Neural cell (in vitro differentiated cells): ENCODE results near the gene SMIM36. TPM values are rescaled to one million over a fixed set of nuclear protein-coding genes. Genes with fewer than 3 reads are reported as not detected.

ENCODE experiments used
- H2AFZ ChIP-seq: fragments of 200-600, 300-800 bp; sonication (generic), shearing (Covaris generic); 2 replicates; pipeline ENCODE4 v1.6.0; 2014; ENCODE audit warnings: low read depth, mild to moderate bottlenecking, antibody characterized with exemption, low read length, moderate library complexity
- H3F3A ChIP-seq: fragments of 200-600 bp; shearing (Covaris generic); 2 replicates; pipeline ENCODE4 v1.6.1; 2016; ENCODE audit warnings: mild to moderate bottlenecking, moderate library complexity, mixed read lengths, antibody characterized with exemption, low read length; ENCODE audit not compliant: insufficient read depth, poor library complexity, severe bottlenecking
- H3K27ac ChIP-seq: fragments of 200-600, 300-800 bp; sonication (generic), shearing (Covaris generic); 2 replicates; pipeline ENCODE4 v1.5.1; 2014; ENCODE audit warnings: mild to moderate bottlenecking, low read length, moderate library complexity
- H3K27me3 ChIP-seq: fragments of 300-800, 200-600 bp; sonication (generic), shearing (Covaris generic); 2 replicates; pipeline ENCODE4 v1.6.0; 2014; ENCODE audit warnings: mild to moderate bottlenecking, low read depth, low read length, moderate library complexity; ENCODE audit not compliant: insufficient read depth
- H3K36me3 ChIP-seq: fragments of 300-800, 200-600 bp; sonication (generic), shearing (Covaris generic); 2 replicates; pipeline ENCODE4 v1.5.1; 2014; ENCODE audit warnings: mild to moderate bottlenecking, antibody characterized with exemption, low read length, moderate library complexity; ENCODE audit not compliant: insufficient read depth
- H3K4me2 ChIP-seq: fragments of 300-800, 200-600 bp; sonication (generic), shearing (Covaris generic); 2 replicates; pipeline ENCODE4 v1.6.0; 2014; ENCODE audit warnings: mild to moderate bottlenecking, low read length
- H3K4me3 ChIP-seq: fragments of 300-800, 200-600 bp; sonication (generic), shearing (Covaris generic); 2 replicates; pipeline ENCODE4 v1.5.1; 2014; ENCODE audit warnings: mild to moderate bottlenecking, low read length, moderate library complexity
- H3K79me2 ChIP-seq: fragments of 200-600 bp; shearing (Covaris generic); replicated peaks from 2 replicates; pipeline ENCODE4 v1.6.0; 2014; ENCODE audit warnings: mild to moderate bottlenecking, low read length, moderate library complexity; ENCODE audit not compliant: insufficient read depth
- H3K9ac ChIP-seq: fragments of 300-800, 200-600 bp; sonication (generic), shearing (Covaris generic); 2 replicates; pipeline ENCODE4 v1.6.1; 2016; ENCODE audit warnings: mild to moderate bottlenecking, low read length, mixed read lengths
- H3K9me2 ChIP-seq: fragments of 200-600 bp; shearing (Covaris generic); 2 replicates; pipeline ENCODE4 v1.6.1; 2016; ENCODE audit warnings: mild to moderate bottlenecking, low read length, mixed read lengths; ENCODE audit not compliant: insufficient read depth
- H3K9me3 ChIP-seq: fragments of 200-600, 300-800 bp; sonication (generic), shearing (Covaris generic); 2 replicates; pipeline ENCODE4 v1.6.1; 2016; ENCODE audit warnings: mild to moderate bottlenecking, mixed run types, low read length, moderate library complexity, mixed read lengths
- H4K20me1 ChIP-seq: fragments of 200-600 bp; shearing (Covaris generic); 2 replicates; pipeline ENCODE4 v1.6.1; 2016; ENCODE audit warnings: mild to moderate bottlenecking, mixed run types; ENCODE audit not compliant: insufficient read depth
- CTCF ChIP-seq: fragments of 450-650 bp; IDR thresholded peaks from 2 replicates; pipeline ENCODE4 v1.5.1; 2014; ENCODE audit warnings: antibody characterized with exemption, mild to moderate bottlenecking, moderate library complexity; ENCODE audit not compliant: poor library complexity, severe bottlenecking
- EP300 ChIP-seq: fragments of 450-650 bp; conservative IDR thresholded peaks from 2 replicates; pipeline ENCODE4 v1.6.1; 2014; ENCODE audit warnings: antibody characterized with exemption, mild to moderate bottlenecking, moderate library complexity; ENCODE audit not compliant: poor library complexity, severe bottlenecking
- EZH2 ChIP-seq: fragments of 200-600, 300-800 bp; shearing (Covaris generic), sonication (generic); IDR thresholded peaks from 2 replicates; pipeline ENCODE4 v1.6.1; 2014; ENCODE audit warnings: antibody characterized with exemption, low read length, borderline replicate concordance, mild to moderate bottlenecking; ENCODE audit not compliant: insufficient read depth, poor library complexity, severe bottlenecking
- MXI1 ChIP-seq: fragments of 450-650 bp; conservative IDR thresholded peaks from 2 replicates; pipeline ENCODE4 v1.6.1; 2014; ENCODE audit warnings: antibody characterized with exemption, mild to moderate bottlenecking; ENCODE audit not compliant: poor library complexity, severe bottlenecking
- POLR2AphosphoS5 ChIP-seq: IDR thresholded peaks from 2 replicates; pipeline ENCODE4 v1.6.1; 2012
- RAD21 ChIP-seq: fragments of 450-650 bp; conservative IDR thresholded peaks from 2 replicates; pipeline ENCODE4 v1.6.1; 2014; ENCODE audit warnings: antibody characterized with exemption, mild to moderate bottlenecking, moderate library complexity
- REST ChIP-seq: IDR thresholded peaks from 2 replicates; pipeline ENCODE4 v1.6.1; 2012; ENCODE audit warnings: borderline replicate concordance
- SMC3 ChIP-seq: fragments of 450-650 bp; conservative IDR thresholded peaks from 2 replicates; pipeline ENCODE4 v1.6.1; 2014; ENCODE audit warnings: antibody characterized with exemption, mild to moderate bottlenecking, moderate library complexity; ENCODE audit not compliant: poor library complexity
- TAF1 ChIP-seq: IDR thresholded peaks from 2 replicates; pipeline ENCODE4 v1.6.1; 2012; ENCODE audit warnings: low read depth
- polyA plus RNA-seq: library from polyadenylated mRNA; depleted of rRNA; stranded (reverse); fragments of >200 nt; gene quantifications from 2 replicates; pipeline ENCODE4 v1.2.3, GENCODE V29; 2014

The SMIM36 gene
- polyA plus RNA-seq, 1 donor from 2014 or later, result not detected

- H3K4me2 ChIP-seq, result no peak overlapping the region
- H3K27ac ChIP-seq, result no peak overlapping the region
- no peak for TF ChIP-seq POLR2AphosphoS5
- TF ChIP-seq RAD21, result no peak
- TF ChIP-seq EZH2, result no peak
- TF ChIP-seq REST, result no peak
- no peak for TF ChIP-seq TAF1
- TF ChIP-seq EP300, result no peak
- no peak for TF ChIP-seq CTCF
- no peak for TF ChIP-seq MXI1
- TF ChIP-seq SMC3, result no peak
- H3K9ac ChIP-seq, result no peak overlapping the region
- no peaks in the 10 kb centered on the region for H3K79me2 ChIP-seq
- H2AFZ ChIP-seq, result no peak overlapping the region
- H3K27me3 ChIP-seq, result no peaks in the 10 kb centered on the region
- no peaks in the 10 kb centered on the region for H3F3A ChIP-seq
- H3K9me2 ChIP-seq, result no peaks in the 10 kb centered on the region
- no peak overlapping the region for H3K4me3 ChIP-seq
- no peaks in the 10 kb centered on the region for H3K9me3 ChIP-seq
- H3K36me3 ChIP-seq, result no peaks in the 10 kb centered on the region
- H4K20me1 ChIP-seq, result no peaks in the 10 kb centered on the region
These were observed 57.3 kb downstream of the SMIM36 start for GRCh38 chr17:55453839-55454557.

GRCh38 chr17:55452139-55452790 lies 59.0 kb downstream of the SMIM36 start:
- H3K36me3 ChIP-seq, result no peaks in the 10 kb centered on the region
- no peaks in the 10 kb centered on the region for H3K9me2 ChIP-seq
- H4K20me1 ChIP-seq, result no peaks in the 10 kb centered on the region
- H3F3A ChIP-seq, result no peaks in the 10 kb centered on the region
- no peak overlapping the region for H3K9ac ChIP-seq
- H3K27me3 ChIP-seq, result no peaks in the 10 kb centered on the region
- no peak overlapping the region for H3K4me2 ChIP-seq
- no peaks in the 10 kb centered on the region for H3K9me3 ChIP-seq
- no peak for TF ChIP-seq POLR2AphosphoS5
- no peak for TF ChIP-seq CTCF
- TF ChIP-seq SMC3, result no peak
- TF ChIP-seq REST, result no peak
- no peak for TF ChIP-seq EZH2
- no peak for TF ChIP-seq EP300
- TF ChIP-seq TAF1, result no peak
- H3K27ac ChIP-seq, result no peak overlapping the region
- H2AFZ ChIP-seq, result no peak overlapping the region
- H3K4me3 ChIP-seq, result no peak overlapping the region
- H3K79me2 ChIP-seq, result no peaks in the 10 kb centered on the region
